SK-N-MC (cell line): Measurements from ENCODE around the gene PIAS1.

Source experiments
- DNase-seq: peaks from one replicate; pipeline ENCODE4 v3.0.0-alpha.2; 2011; ENCODE audit warnings: low read depth, low spot score
- H3K27ac ChIP-seq: fragments of 200-600 bp; sonication (generic); 2 replicates; pipeline ENCODE4 v1.5.1; 2016; ENCODE audit warnings: mixed run types
- H3K36me3 ChIP-seq: fragments of 200-600 bp; sonication (generic); 2 replicates; pipeline ENCODE4 v1.6.1; 2017; ENCODE audit warnings: antibody characterized with exemption, low read length, mixed read lengths; ENCODE audit not compliant: insufficient read depth
- H3K4me3 ChIP-seq: fragments of 200-600 bp; sonication (generic); 2 replicates; pipeline ENCODE4 v1.5.1; 2016
- H3K9ac ChIP-seq: fragments of 200-600 bp; sonication (generic); 2 replicates; pipeline ENCODE4 v1.8.0; 2017; ENCODE audit warnings: mixed run types, mixed read lengths; ENCODE audit not compliant: insufficient read length
- H3K9me3 ChIP-seq: fragments of 200-600 bp; sonication (generic); 2 replicates; pipeline ENCODE4 v1.6.1; 2017; ENCODE audit warnings: low read depth, mild to moderate bottlenecking, antibody characterized with exemption, low read length, moderate library complexity, mixed read lengths
- EZH2 ChIP-seq: fragments of 200-600 bp; sonication (generic); IDR thresholded peaks from one replicate; pipeline ENCODE4 v1.6.1; 2017; ENCODE audit warnings: antibody characterized with exemption
- FOXP2 ChIP-seq: optimal IDR thresholded peaks from 2 replicates; pipeline ENCODE3; 2011; ENCODE audit warnings: mild to moderate bottlenecking, moderate library complexity; ENCODE audit not compliant: insufficient read depth; ENCODE audit errors: extremely low read length, control extremely low read depth
- POLR2AphosphoS5 ChIP-seq: IDR thresholded peaks from 2 replicates; pipeline ENCODE4 v1.6.1; 2012; ENCODE audit warnings: mild to moderate bottlenecking, low read depth, low read length, borderline replicate concordance

Gene PIAS1

GRCh38 chr15:68083463-68083862, 29.3 kb downstream of the PIAS1 start:
- Histone ChIP-seq H3K9me3 (no peaks in the 10 kb centered on the region), H3K9ac (no peak overlapping the region), H3K27ac (peak overlapping the region; percentile 79), H3K4me3 (peak overlapping the region; percentile 64), H3K36me3 (peaks cover 19% of the 10 kb centered on the region)
- TF ChIP-seq EZH2 (no peak), POLR2AphosphoS5 (no peak), FOXP2 (no peak)
- no peak for DNase-seq

GRCh38 chr15:68085052-68085451, 30.9 kb downstream of the PIAS1 start:
- TF ChIP-seq EZH2 (no peak), FOXP2 (no peak), POLR2AphosphoS5 (no peak)
- H3K4me3 ChIP-seq: peak overlapping the region; percentile 8; the same call in 1 of the 2 replicates
- H3K9ac ChIP-seq: peak overlapping the region; percentile 2
- H3K36me3 ChIP-seq: peaks cover 29% of the 10 kb centered on the region
- H3K9me3 ChIP-seq: no peaks in the 10 kb centered on the region
- peak overlapping the region; percentile 54 for H3K27ac ChIP-seq
- no peak for DNase-seq

- no peak overlapping the region for H3K9ac ChIP-seq
- DNase-seq: no peak
- no peak overlapping the region for H3K27ac ChIP-seq
- H3K36me3 ChIP-seq: peaks cover 74% of the 10 kb centered on the region
- peaks cover 16% of the 10 kb centered on the region for H3K9me3 ChIP-seq
- TF ChIP-seq EZH2 (no peak), FOXP2 (no peak), POLR2AphosphoS5 (no peak)
- no peak overlapping the region for H3K4me3 ChIP-seq
Observed at GRCh38 chr15:68091743-68092142, 37.6 kb downstream of the PIAS1 start.

- H3K4me3 ChIP-seq: no peak overlapping the region
- peaks cover 20% of the 10 kb centered on the region for H3K9me3 ChIP-seq
- H3K9ac ChIP-seq: no peak overlapping the region
Observed at GRCh38 chr15:68096099-68096498, 42.0 kb downstream of the PIAS1 start.

GRCh38 chr15:68097029-68097428, 42.9 kb downstream of the PIAS1 start:
- TF ChIP-seq FOXP2: no peak
- no peak for TF ChIP-seq POLR2AphosphoS5
- H3K27ac ChIP-seq: no peak overlapping the region

More at GRCh38 chr15:68096099-68096498, 42.0 kb downstream of the PIAS1 start:
- H3K36me3 ChIP-seq: peaks cover 67% of the 10 kb centered on the region
- no peak for TF ChIP-seq EZH2
- TF ChIP-seq FOXP2: no peak
- no peak for TF ChIP-seq POLR2AphosphoS5
- DNase-seq: no peak
- H3K27ac ChIP-seq: no peak overlapping the region

GRCh38 chr15:68098465-68098864, 44.4 kb downstream of the PIAS1 start:
- no peak for DNase-seq
- H3K27ac ChIP-seq: no peak overlapping the region
- H3K4me3 ChIP-seq: no peak overlapping the region
- H3K36me3 ChIP-seq: peaks cover 61% of the 10 kb centered on the region
- H3K9me3 ChIP-seq: peaks cover 22% of the 10 kb centered on the region
- no peak overlapping the region for H3K9ac ChIP-seq
- no peak for TF ChIP-seq FOXP2
- TF ChIP-seq POLR2AphosphoS5: no peak

More at GRCh38 chr15:68097029-68097428, 42.9 kb downstream of the PIAS1 start:
- Histone ChIP-seq H3K9ac (no peak overlapping the region), H3K36me3 (peaks cover 61% of the 10 kb centered on the region), H3K4me3 (no peak overlapping the region), H3K9me3 (peaks cover 20% of the 10 kb centered on the region)
- no peak for DNase-seq

- DNase-seq: no peak
- H3K9me3 ChIP-seq: peaks cover 21% of the 10 kb centered on the region
- H3K36me3 ChIP-seq: peaks cover 59% of the 10 kb centered on the region
- H3K4me3 ChIP-seq: no peak overlapping the region
- H3K27ac ChIP-seq: no peak overlapping the region; the same call in 1 of the 2 replicates
- TF ChIP-seq POLR2AphosphoS5: no peak
- TF ChIP-seq EZH2: no peak
- TF ChIP-seq FOXP2: no peak
- no peak overlapping the region for H3K9ac ChIP-seq
Observed at GRCh38 chr15:68100194-68100593, 46.1 kb downstream of the PIAS1 start.

- peaks cover 40% of the 10 kb centered on the region for H3K36me3 ChIP-seq
- TF ChIP-seq FOXP2 (no peak), POLR2AphosphoS5 (no peak), EZH2 (no peak)
Observed at GRCh38 chr15:68103603-68104002, 49.5 kb downstream of the PIAS1 start.

GRCh38 chr15:68106656-68107055, 52.5 kb downstream of the PIAS1 start:
- Histone ChIP-seq H3K36me3 (peaks cover 30% of the 10 kb centered on the region), H3K27ac (no peak overlapping the region), H3K9ac (no peak overlapping the region), H3K9me3 (peaks cover 9% of the 10 kb centered on the region), H3K4me3 (no peak overlapping the region)
- no peak for TF ChIP-seq EZH2
- no peak for DNase-seq

More at GRCh38 chr15:68103603-68104002, 49.5 kb downstream of the PIAS1 start:
- H3K4me3 ChIP-seq: no peak overlapping the region
- no peak overlapping the region for H3K9ac ChIP-seq
- H3K27ac ChIP-seq: no peak overlapping the region
- DNase-seq: no peak
- peaks cover 9% of the 10 kb centered on the region for H3K9me3 ChIP-seq
